NCI-H82 treated with DMSO at 0.1 percent for 48 hours (cell line): Measurements from ENCODE around the gene FUBP3.

ENCODE experiments used
- DNase-seq: peaks from one replicate; lab custom pipeline; 2025; ENCODE audit not compliant: unreplicated experiment; lab: John Stamatoyannopoulos, UW

Gene FUBP3

GRCh38 chr9:130661451-130662098 is 82.2 kb downstream of the FUBP3 start:
- DNase-seq = no peak

- no peak for DNase-seq
Observed at GRCh38 chr9:130662099-130662969, 83.0 kb downstream of the FUBP3 start.

- no peak for DNase-seq
Observed at GRCh38 chr9:130662970-130663257, 83.5 kb downstream of the FUBP3 start.

- DNase-seq = no peak
Observed at GRCh38 chr9:130663258-130663976, 84.0 kb downstream of the FUBP3 start.

GRCh38 chr9:130663977-130664250 is 84.5 kb downstream of the FUBP3 start:
- no peak for DNase-seq

- no peak for DNase-seq
Observed at GRCh38 chr9:130664251-130665028, 85.1 kb downstream of the FUBP3 start, which contains the start of gene PRDM12. TSS of gene PRDM12 (plus strand) at chr9:130664594. CDS start at chr9:130664654, 60 bp downstream.

GRCh38 chr9:130665029-130665430 is 85.7 kb downstream of the FUBP3 start:
- no peak for DNase-seq

GRCh38 chr9:130665431-130666392 is 86.3 kb downstream of the FUBP3 start:
- DNase-seq = no peak

- DNase-seq = no peak
Observed at GRCh38 chr9:130666393-130667119, 87.2 kb downstream of the FUBP3 start.

- no peak for DNase-seq
Observed at GRCh38 chr9:130667120-130667435, 87.7 kb downstream of the FUBP3 start.

- no peak for DNase-seq
Observed at GRCh38 chr9:130668196-130668595, 88.8 kb downstream of the FUBP3 start.

GRCh38 chr9:130668659-130669058 is 89.3 kb downstream of the FUBP3 start:
- no peak for DNase-seq

- DNase-seq = no peak
Observed at GRCh38 chr9:130669965-130670364, 90.6 kb downstream of the FUBP3 start.

GRCh38 chr9:130670644-130671043 is 91.3 kb downstream of the FUBP3 start:
- DNase-seq = no peak

- DNase-seq = no peak
Observed at GRCh38 chr9:130672466-130672865, 93.1 kb downstream of the FUBP3 start.

- no peak for DNase-seq
Observed at GRCh38 chr9:130672933-130673615, 93.7 kb downstream of the FUBP3 start.

GRCh38 chr9:130675396-130675795 is 96.0 kb downstream of the FUBP3 start:
- no peak for DNase-seq

- no peak for DNase-seq
Observed at GRCh38 chr9:130677252-130677651, 97.9 kb downstream of the FUBP3 start.
